ENCODE results near the gene EDIL3. TPM values are rescaled to one million over a fixed set of nuclear protein-coding genes. Genes with fewer than 3 reads are reported as not detected.

EDIL3 gene
- total RNA-seq, 2 experiments from 2014 or later = not detected

GRCh38 chr5:84231433-84231832 lies 153.2 kb downstream of the EDIL3 start:
- intact Hi-C loops (cut with DNase I, micrococcal nuclease) = no loop called here
- no peak for TF ChIP-seq CTCF (IDR thresholded peaks at IDR 0.05)
- Histone ChIP-seq H3K9me3 (ENCODE audit: control insufficient read depth in 1 of 2, insufficient read depth in 1 of 2, low read length in 2 of 2) (no peaks in the 10 kb centered on the region), H3K4me3 (ENCODE audit: low read length) (no peak overlapping the region), H3K4me1 (ENCODE audit: insufficient read depth, low read length) (no peaks in the 10 kb centered on the region), H3K36me3 (ENCODE audit: insufficient read depth, low read length) (no peaks in the 10 kb centered on the region), H3K27me3 (ENCODE audit: control insufficient read depth in 1 of 2, insufficient read depth in 2 of 2, low read length in 2 of 2) (no peaks in the 10 kb centered on the region), H3K27ac (ENCODE audit: low read depth in 1 of 2, low read length in 2 of 2) (no peak overlapping the region)
- Mint-ChIP-seq H3K27ac (no peak overlapping the region), H3K36me3 (ENCODE audit: low read depth) (no peaks in the 10 kb centered on the region), H3K9me3 (no peaks in the 10 kb centered on the region), H3K4me3 (no peak overlapping the region), H3K4me1 (ENCODE audit: low read depth) (no peaks in the 10 kb centered on the region), H3K27me3 (no peaks in the 10 kb centered on the region)
- ChIA-PET POLR2A (interaction anchor here (0.5 kb wide), 1 partner anchor 15 kb away, joined by 3 read pairs; no protein-coding TSS in a partner anchor), CTCF (no interaction called here)
- ATAC-seq (ENCODE audit: poor library complexity) (no peak), DNase-seq (no peak)

- no peaks in the 10 kb centered on the region for H3K4me1 Mint-ChIP-seq (ENCODE audit: low read depth)
- intact Hi-C loops (cut with DNase I, micrococcal nuclease) = no loop called here
- ATAC-seq (ENCODE audit: poor library complexity) = no peak
- no peak overlapping the region for H3K27ac Mint-ChIP-seq
- Histone ChIP-seq H3K27ac (ENCODE audit: low read depth in 1 of 2, low read length in 2 of 2) (no peak overlapping the region), H3K36me3 (ENCODE audit: insufficient read depth, low read length) (no peaks in the 10 kb centered on the region), H3K4me1 (ENCODE audit: insufficient read depth, low read length) (no peaks in the 10 kb centered on the region), H3K4me3 (ENCODE audit: low read length) (no peak overlapping the region), H3K27me3 (ENCODE audit: control insufficient read depth in 1 of 2, insufficient read depth in 2 of 2, low read length in 2 of 2) (no peaks in the 10 kb centered on the region), H3K9me3 (ENCODE audit: control insufficient read depth in 1 of 2, insufficient read depth in 1 of 2, low read length in 2 of 2) (no peaks in the 10 kb centered on the region)
- H3K36me3 Mint-ChIP-seq (ENCODE audit: low read depth) = no peaks in the 10 kb centered on the region
- no peaks in the 10 kb centered on the region for H3K9me3 Mint-ChIP-seq
- DNase-seq = no peak
- H3K27me3 Mint-ChIP-seq = no peaks in the 10 kb centered on the region
- H3K4me3 Mint-ChIP-seq = no peak overlapping the region
- POLR2A ChIA-PET = no interaction called here
- no peak for TF ChIP-seq CTCF (IDR thresholded peaks at IDR 0.05)
- CTCF ChIA-PET = no interaction called here
Measured at GRCh38 chr5:84229045-84229444, 155.6 kb downstream of the EDIL3 start.

- H3K27me3 Mint-ChIP-seq = no peaks in the 10 kb centered on the region
- H3K36me3 Mint-ChIP-seq (ENCODE audit: low read depth) = no peaks in the 10 kb centered on the region
- H3K4me3 Mint-ChIP-seq = no peak overlapping the region
- Histone ChIP-seq H3K36me3 (ENCODE audit: insufficient read depth, low read length) (no peaks in the 10 kb centered on the region), H3K27me3 (ENCODE audit: control insufficient read depth in 1 of 2, insufficient read depth in 2 of 2, low read length in 2 of 2) (no peaks in the 10 kb centered on the region), H3K9me3 (ENCODE audit: control insufficient read depth in 1 of 2, insufficient read depth in 1 of 2, low read length in 2 of 2) (no peaks in the 10 kb centered on the region), H3K4me3 (ENCODE audit: low read length) (no peak overlapping the region), H3K27ac (ENCODE audit: low read depth in 1 of 2, low read length in 2 of 2) (no peak overlapping the region), H3K4me1 (ENCODE audit: insufficient read depth, low read length) (no peaks in the 10 kb centered on the region)
- H3K27ac Mint-ChIP-seq = no peak overlapping the region
- CTCF ChIA-PET = no interaction called here
- POLR2A ChIA-PET = no interaction called here
- TF ChIP-seq CTCF (IDR thresholded peaks at IDR 0.05) = no peak
- H3K9me3 Mint-ChIP-seq = no peaks in the 10 kb centered on the region
- H3K4me1 Mint-ChIP-seq (ENCODE audit: low read depth) = no peaks in the 10 kb centered on the region
- DNase-seq = no peak
- ATAC-seq (ENCODE audit: poor library complexity) = no peak
- intact Hi-C loops (cut with DNase I, micrococcal nuclease) = no loop called here
Measured at GRCh38 chr5:84228266-84228665, 156.4 kb downstream of the EDIL3 start.

Measured in CD4-positive, alpha-beta T cell (primary cell).